Epithelial cell of proximal tubule (primary cell): Measurements from ENCODE around the gene CRELD2. TPM values are rescaled to one million over a fixed set of nuclear protein-coding genes. Genes with fewer than 3 reads are reported as not detected.
"Not testable (repeated sequence)": the region's sequence is repeated elsewhere in the genome, so short reads cannot be mapped to it uniquely, and the experiment has no call there.

Experiments used
- DNase-seq: peaks from one replicate; pipeline ENCODE4 v3.0.0-alpha.2; 2011; ENCODE audit warnings: low read depth
- H3K4me3 ChIP-seq: 2 replicates; pipeline ENCODE4 v1.5.1; 2011; ENCODE audit warnings: low read depth, mild to moderate bottlenecking, low read length
- CTCF ChIP-seq: conservative IDR thresholded peaks from 2 replicates; pipeline ENCODE4 v1.5.1; 2012; ENCODE audit warnings: low read depth, mild to moderate bottlenecking, low read length
- total RNA-seq: library from RNA; depleted of rRNA; stranded (reverse); fragments of >200 nt; gene quantifications from 2 replicates; pipeline ENCODE4 v1.2.3, GENCODE V29; 2015

The CRELD2 gene
- total RNA-seq, 1 donor from 2014 or later: 54.1 TPM

DNA sequence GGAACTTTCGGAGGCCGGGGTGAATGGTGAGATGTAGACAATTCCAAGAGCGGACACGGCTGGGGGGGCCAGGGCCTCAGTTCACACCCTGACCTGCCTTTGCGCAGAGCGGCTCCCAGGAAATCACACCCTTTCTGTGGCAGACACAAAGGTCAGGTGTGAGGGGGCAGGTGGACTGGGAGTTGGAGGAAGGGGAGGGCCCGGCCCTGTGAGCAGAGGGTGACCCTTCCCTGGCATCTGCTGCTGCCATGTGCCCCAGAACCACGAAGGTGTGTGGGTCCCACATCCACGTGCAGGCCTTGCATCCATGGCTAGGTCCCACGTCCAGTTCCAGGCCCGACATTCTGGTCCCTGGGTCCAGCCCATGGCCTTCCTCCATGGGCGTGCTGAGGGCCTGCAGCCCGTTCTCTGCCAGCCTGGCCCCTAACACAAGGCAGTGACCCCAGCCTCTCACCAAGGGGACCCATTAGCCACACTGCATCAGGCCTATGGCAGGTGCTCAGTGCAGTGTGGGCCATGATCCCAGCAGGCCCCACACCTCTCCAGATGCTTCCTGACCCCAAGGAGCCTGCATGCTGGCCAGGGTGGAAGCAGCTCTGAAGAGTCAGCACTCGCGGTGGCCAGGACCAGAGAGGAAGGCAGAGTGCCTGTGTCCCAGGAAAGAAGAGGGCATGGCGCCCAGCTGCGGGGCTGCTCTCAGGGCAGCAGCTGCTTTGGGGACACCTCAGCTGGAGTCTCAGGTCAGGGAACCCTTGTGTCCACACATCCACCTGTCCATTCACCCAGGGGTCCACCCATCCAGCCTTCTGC lies 23.3 kb downstream of the CRELD2 start:
- no peak for DNase-seq
- H3K4me3 ChIP-seq: no peak overlapping the region
- TF ChIP-seq CTCF: no peak

DNA sequence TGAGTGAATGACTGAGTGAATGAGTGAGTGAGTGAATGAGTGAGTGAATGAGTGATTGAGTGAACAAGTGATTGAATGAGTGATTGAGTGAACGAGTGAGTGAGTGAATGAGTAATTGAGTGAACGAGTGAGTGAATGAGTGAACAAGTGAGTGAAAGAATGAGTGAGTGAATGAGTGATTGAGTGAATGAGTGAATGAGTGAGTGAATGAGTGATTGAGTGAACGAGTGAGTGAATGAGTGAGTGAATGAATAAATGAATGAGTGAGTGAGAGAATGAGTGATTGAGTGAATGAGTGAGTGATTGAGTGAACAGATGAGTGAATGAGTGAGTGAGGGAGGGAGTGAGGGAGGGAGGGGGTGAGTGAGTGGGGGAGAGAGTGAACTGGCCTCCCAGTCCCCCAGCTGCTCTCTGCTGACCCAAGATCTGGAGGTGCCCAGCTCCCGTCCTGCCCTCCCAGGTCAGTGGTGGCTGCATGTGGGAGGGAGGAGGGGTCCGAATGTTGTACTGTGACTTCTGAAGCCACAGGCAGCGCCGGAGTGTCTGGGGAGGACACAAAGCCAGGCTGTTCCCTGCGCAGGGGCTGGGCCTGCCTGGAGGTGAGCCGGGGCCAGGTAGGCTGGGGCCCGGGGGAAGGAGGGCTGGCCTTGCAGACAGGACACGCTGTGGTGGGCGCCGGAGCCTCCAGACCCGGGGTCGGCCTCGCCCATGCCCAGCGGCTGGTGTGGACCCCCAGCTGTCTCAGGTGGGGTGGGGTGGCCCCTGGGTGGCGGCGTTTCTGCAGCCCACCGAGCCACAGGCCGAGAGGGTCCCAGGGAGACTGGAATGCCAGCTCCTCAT lies 24.4 kb downstream of the CRELD2 start:
- TF ChIP-seq CTCF: no peak

DNA sequence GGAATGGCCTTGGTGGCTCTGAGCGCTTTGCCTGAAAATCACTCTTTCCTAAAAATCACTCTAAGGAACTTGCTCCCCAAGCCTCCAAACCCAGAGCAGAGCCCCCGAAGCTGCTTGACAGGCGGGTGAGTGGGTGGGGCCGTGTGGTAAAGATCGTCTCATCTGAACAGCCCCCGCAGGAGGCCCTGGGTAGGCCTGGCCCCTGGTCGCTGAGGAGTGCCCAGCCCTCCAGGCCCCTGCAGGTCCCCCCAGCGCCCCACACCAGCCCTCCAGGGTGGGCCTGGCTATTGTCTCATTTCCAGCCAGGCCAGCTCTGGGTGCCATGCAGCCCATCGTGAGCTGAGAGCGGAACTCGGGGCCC lies 25.0 kb downstream of the CRELD2 start:
- no peak for DNase-seq
- no peak overlapping the region for H3K4me3 ChIP-seq
- no peak for TF ChIP-seq CTCF

More for the DNA sequence above, 24.4 kb downstream of the CRELD2 start:
- H3K4me3 ChIP-seq: no peak overlapping the region
- no peak for DNase-seq

- no peak for DNase-seq
- TF ChIP-seq CTCF: no peak
- no peak overlapping the region for H3K4me3 ChIP-seq
These were observed 25.5 kb downstream of the CRELD2 start for GRCh38 chr22:49943771-49944398.

DNA sequence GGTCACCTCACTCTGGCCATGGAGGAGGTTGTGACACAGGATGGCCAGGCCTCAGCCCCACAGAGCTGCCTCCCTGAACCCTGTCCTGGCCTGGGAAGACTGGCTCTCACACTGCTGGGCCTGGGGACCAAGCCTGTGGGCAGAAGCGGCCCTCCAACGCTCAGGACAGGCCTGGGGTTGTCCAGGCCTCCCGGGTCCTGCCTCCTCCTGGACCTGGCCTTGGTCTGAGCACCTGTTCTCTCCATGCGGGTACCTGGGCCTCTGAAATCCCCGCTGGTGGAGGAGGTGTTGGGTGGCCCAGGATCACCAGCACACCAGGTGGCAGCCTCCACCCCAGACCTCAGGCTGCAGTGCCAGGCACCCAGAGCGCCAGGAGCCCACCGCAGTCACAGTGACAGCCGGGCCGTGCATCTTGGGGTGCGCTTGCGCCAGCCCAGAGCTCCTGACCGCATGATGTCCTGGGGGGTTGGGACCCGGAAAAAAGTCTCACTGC lies 26.0 kb downstream of the CRELD2 start:
- no peak overlapping the region for H3K4me3 ChIP-seq
- TF ChIP-seq CTCF: no peak

GRCh38 chr22:49945042-49945794 lies 26.8 kb downstream of the CRELD2 start:
- DNase-seq, H3K4me3 ChIP-seq: not testable (repeated sequence)

More for the DNA sequence above, 26.0 kb downstream of the CRELD2 start:
- no peak for DNase-seq
